ENCODE results near the gene GAS2L3. TPM values are rescaled to one million over a fixed set of nuclear protein-coding genes. Genes with fewer than 3 reads are reported as not detected.

Gene GAS2L3
- total RNA-seq: 1 to 10 TPM in 3 of 6 donors, under 1 TPM in 3; 0.56 to 5.5 (median 1.3) TPM
- under 1 TPM; 0.61 to 0.76 TPM for polyA plus RNA-seq

GRCh38 chr12:100573292-100574186 lies at the start of gene GAS2L3:
TSS of gene GAS2L3 (plus strand) at chr12:100573684. CDS start at chr12:100594905, 21,221 bp downstream.
- FAIRE-seq (no peak), ATAC-seq (peak; percentile 98 to 99 (median 99)), DNase-seq (peak; percentile 84 to 95 (median 90))
- Histone ChIP-seq H3K4me1 (peaks cover 0 to 9% (median 5%) of the 10 kb centered on the region in 3 donors), H3K4me3 (peak within 1 kb of the TSS; percentile 64 to 77 (median 70)), H3K27me3 (peaks cover 0 to 4% (median 0%) of the 10 kb centered on the region in 4 donors), H3K9me3 (no peaks in the 10 kb centered on the region), H3K27ac (peak within 1 kb of the TSS in 2 of 4 donors; percentile 69 to 71), H3K36me3 (no peaks in the 10 kb centered on the region)
- WGBS, 2 donors: 1% methylated on average over 52 to 70 of the region's 70 CpGs
- intact Hi-C loops (cut with DNase I): no loop called here
- no peak for TF ChIP-seq CTCF (IDR thresholded peaks at IDR 0.05)

GRCh38 chr12:100528034-100528433 lies 45.5 kb upstream of the GAS2L3 start:
- 56 to 61% methylated on average over 3 of the region's 3 CpGs for WGBS, 2 donors

GRCh38 chr12:100528471-100529127 lies 44.9 kb upstream of the GAS2L3 start:
- TF ChIP-seq CTCF (IDR thresholded peaks at IDR 0.05): no peak
- no peak for FAIRE-seq

More at GRCh38 chr12:100528034-100528433, 45.5 kb upstream of the GAS2L3 start:
- Histone ChIP-seq H3K9me3 (no peaks in the 10 kb centered on the region), H3K27ac (no peak overlapping the region), H3K36me3 (no peaks in the 10 kb centered on the region), H3K4me3 (no peak overlapping the region), H3K4me1 (no peaks in the 10 kb centered on the region), H3K27me3 (no peaks in the 10 kb centered on the region)
- FAIRE-seq (no peak), ATAC-seq (no peak), DNase-seq (no peak)
- no peak for TF ChIP-seq CTCF (IDR thresholded peaks at IDR 0.05)
- intact Hi-C loops (cut with DNase I): no loop called here

GRCh38 chr12:100529756-100530350 lies 43.6 kb upstream of the GAS2L3 start:
- no peaks in the 10 kb centered on the region for H3K27me3 ChIP-seq
- no peaks in the 10 kb centered on the region for H3K4me1 ChIP-seq
- intact Hi-C loops (cut with DNase I): no loop called here
- WGBS, 2 donors: 82 to 83% methylated on average over 2 of the region's 2 CpGs
- no peak overlapping the region for H3K4me3 ChIP-seq
- DNase-seq (no peak), FAIRE-seq (no peak), ATAC-seq (no peak)
- H3K27ac ChIP-seq: peak overlapping the region in 1 of 4 donors; percentile 62
- H3K36me3 ChIP-seq: no peaks in the 10 kb centered on the region
- TF ChIP-seq CTCF (IDR thresholded peaks at IDR 0.05): no peak
- no peaks in the 10 kb centered on the region for H3K9me3 ChIP-seq

More at GRCh38 chr12:100528471-100529127, 44.9 kb upstream of the GAS2L3 start:
- intact Hi-C loops (cut with DNase I): no loop called here
- no peaks in the 10 kb centered on the region for H3K9me3 ChIP-seq
- H3K27ac ChIP-seq: peak overlapping the region in 2 of 4 donors; percentile 21 to 62
- DNase-seq (no peak), ATAC-seq (peak in 3 of 4 donors; percentile 46 to 80 (median 60))
- no peaks in the 10 kb centered on the region for H3K36me3 ChIP-seq
- WGBS, 2 donors: 46 to 57% methylated on average over 1 of the region's 1 CpG
- no peaks in the 10 kb centered on the region for H3K27me3 ChIP-seq
- no peak overlapping the region for H3K4me3 ChIP-seq
- no peaks in the 10 kb centered on the region for H3K4me1 ChIP-seq
